ENCODE data around the gene NUDT2. TPM values are rescaled to one million over a fixed set of nuclear protein-coding genes. Genes with fewer than 3 reads are reported as not detected.
A peak's percentile ranks its signal among the peaks of the same experiment; 100 is the strongest.

The NUDT2 gene
- total RNA-seq, 2 experiments from 2014 or later, result 4.5 to 7.2 TPM

DNA sequence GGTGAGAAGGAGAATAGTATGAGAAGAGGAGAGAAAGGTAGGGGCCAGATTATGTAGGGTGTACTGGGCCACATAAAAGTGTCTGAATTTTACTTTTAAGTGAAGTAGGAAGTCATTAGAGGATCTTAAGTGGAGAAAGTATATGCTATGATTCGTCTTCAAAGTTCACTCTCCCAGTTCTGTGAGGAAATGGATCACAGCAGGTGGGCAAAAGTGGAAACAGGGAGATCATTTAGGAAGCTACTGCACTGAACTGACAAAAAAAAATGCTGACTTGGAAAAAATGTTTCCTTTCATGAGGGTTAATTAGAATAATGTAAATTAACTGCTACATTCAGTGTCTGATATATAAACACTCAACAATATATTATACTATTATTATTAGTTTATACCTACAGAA is 2.7 kb upstream of the NUDT2 start:
- Mint-ChIP-seq H3K36me3 (ENCODE audit: low read depth) (no peaks in the 10 kb centered on the region), H3K27ac (no peak overlapping the region), H3K27me3 (no peaks in the 10 kb centered on the region), H3K4me1 (ENCODE audit: low read depth) (peaks cover 33% of the 10 kb centered on the region), H3K4me3 (no peak overlapping the region), H3K9me3 (no peaks in the 10 kb centered on the region)
- intact Hi-C loops (cut with DNase I, micrococcal nuclease), result loop anchor here in 1 of 2 experiments (2.0 to 10.0 kb wide), 3 partner anchors 69 to 280 kb away; partner anchors contain the start of gene ENHO
- Histone ChIP-seq H3K4me1 (ENCODE audit: insufficient read depth, low read length) (peaks cover 21% of the 10 kb centered on the region), H3K36me3 (ENCODE audit: insufficient read depth, low read length) (no peaks in the 10 kb centered on the region), H3K4me3 (ENCODE audit: low read length) (no peak overlapping the region), H3K27me3 (ENCODE audit: control insufficient read depth in 1 of 2, insufficient read depth in 2 of 2, low read length in 2 of 2) (no peaks in the 10 kb centered on the region), H3K27ac (ENCODE audit: low read depth in 1 of 2, low read length in 2 of 2) (no peak overlapping the region), H3K9me3 (ENCODE audit: control insufficient read depth in 1 of 2, insufficient read depth in 1 of 2, low read length in 2 of 2) (no peaks in the 10 kb centered on the region)
- ATAC-seq (ENCODE audit: poor library complexity) (no peak), DNase-seq (no peak)
- ChIA-PET POLR2A (no interaction called here), CTCF (no interaction called here)
- TF ChIP-seq, protein P1, sequence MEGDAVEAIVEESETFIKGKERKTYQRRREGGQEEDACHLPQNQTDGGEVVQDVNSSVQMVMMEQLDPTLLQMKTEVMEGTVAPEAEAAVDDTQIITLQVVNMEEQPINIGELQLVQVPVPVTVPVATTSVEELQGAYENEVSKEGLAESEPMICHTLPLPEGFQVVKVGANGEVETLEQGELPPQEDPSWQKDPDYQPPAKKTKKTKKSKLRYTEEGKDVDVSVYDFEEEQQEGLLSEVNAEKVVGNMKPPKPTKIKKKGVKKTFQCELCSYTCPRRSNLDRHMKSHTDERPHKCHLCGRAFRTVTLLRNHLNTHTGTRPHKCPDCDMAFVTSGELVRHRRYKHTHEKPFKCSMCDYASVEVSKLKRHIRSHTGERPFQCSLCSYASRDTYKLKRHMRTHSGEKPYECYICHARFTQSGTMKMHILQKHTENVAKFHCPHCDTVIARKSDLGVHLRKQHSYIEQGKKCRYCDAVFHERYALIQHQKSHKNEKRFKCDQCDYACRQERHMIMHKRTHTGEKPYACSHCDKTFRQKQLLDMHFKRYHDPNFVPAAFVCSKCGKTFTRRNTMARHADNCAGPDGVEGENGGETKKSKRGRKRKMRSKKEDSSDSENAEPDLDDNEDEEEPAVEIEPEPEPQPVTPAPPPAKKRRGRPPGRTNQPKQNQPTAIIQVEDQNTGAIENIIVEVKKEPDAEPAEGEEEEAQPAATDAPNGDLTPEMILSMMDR (IDR thresholded peaks at IDR 0.05), result no peak

DNA sequence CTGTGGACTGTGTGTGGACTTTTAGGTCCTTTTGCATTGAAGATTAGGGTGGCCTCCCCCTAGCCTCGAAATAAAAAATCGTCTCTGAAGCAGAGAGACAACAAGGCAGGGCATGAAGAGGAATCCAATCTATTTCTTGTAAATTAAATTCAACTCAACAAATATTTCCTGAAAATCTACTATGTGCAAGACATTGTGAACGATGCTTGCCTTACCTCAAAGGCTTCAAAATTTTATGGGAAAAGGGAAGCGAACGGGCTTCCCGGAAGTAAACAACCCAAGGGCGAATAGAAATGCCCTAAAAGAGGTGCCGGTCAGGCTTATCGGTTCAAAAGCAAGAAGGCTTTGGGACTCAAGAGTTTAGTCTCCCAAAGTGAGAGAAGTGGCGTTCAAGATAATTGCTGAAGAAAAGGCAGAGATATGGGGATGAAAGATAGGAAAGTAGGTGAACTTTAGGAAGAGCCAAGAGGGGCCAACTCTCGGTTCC is 826 bp upstream of the NUDT2 start:
- no peak for ATAC-seq (ENCODE audit: poor library complexity)
- Mint-ChIP-seq H3K27me3 (no peaks in the 10 kb centered on the region), H3K36me3 (ENCODE audit: low read depth) (no peaks in the 10 kb centered on the region), H3K4me1 (ENCODE audit: low read depth) (peaks cover 42% of the 10 kb centered on the region), H3K27ac (peak overlapping the region; percentile 90), H3K9me3 (no peaks in the 10 kb centered on the region), H3K4me3 (peak overlapping the region; percentile 90)
- H3K9me3 ChIP-seq (ENCODE audit: control insufficient read depth in 1 of 2, insufficient read depth in 1 of 2, low read length in 2 of 2), result no peaks in the 10 kb centered on the region
- no peaks in the 10 kb centered on the region for H3K27me3 ChIP-seq (ENCODE audit: control insufficient read depth in 1 of 2, insufficient read depth in 2 of 2, low read length in 2 of 2)
- ChIA-PET CTCF (no interaction called here), POLR2A (interaction anchor here (1.3 kb wide), 1 partner anchor 51 kb away, joined by 3 read pairs; no protein-coding TSS in a partner anchor)
- H3K36me3 ChIP-seq (ENCODE audit: insufficient read depth, low read length), result no peaks in the 10 kb centered on the region
- peak overlapping the region; percentile 25 to 78 for H3K27ac ChIP-seq (ENCODE audit: low read depth in 1 of 2, low read length in 2 of 2)
- no peak for DNase-seq
- TF ChIP-seq, protein P1 (IDR thresholded peaks at IDR 0.05), result no peak
- intact Hi-C loops (cut with DNase I, micrococcal nuclease), result loop anchor here (2.0 to 10.0 kb wide), 7 partner anchors 71 to 280 kb away; partner anchors contain the start of genes DCAF12 (in 1 of the 2), ENHO (in 1 of the 2), UBAP1 (in 1 of the 2) and UBAP2 (in 1 of the 2)
- peaks cover 21% of the 10 kb centered on the region for H3K4me1 ChIP-seq (ENCODE audit: insufficient read depth, low read length)
- peak overlapping the region; percentile 82 for H3K4me3 ChIP-seq (ENCODE audit: low read length)

DNA sequence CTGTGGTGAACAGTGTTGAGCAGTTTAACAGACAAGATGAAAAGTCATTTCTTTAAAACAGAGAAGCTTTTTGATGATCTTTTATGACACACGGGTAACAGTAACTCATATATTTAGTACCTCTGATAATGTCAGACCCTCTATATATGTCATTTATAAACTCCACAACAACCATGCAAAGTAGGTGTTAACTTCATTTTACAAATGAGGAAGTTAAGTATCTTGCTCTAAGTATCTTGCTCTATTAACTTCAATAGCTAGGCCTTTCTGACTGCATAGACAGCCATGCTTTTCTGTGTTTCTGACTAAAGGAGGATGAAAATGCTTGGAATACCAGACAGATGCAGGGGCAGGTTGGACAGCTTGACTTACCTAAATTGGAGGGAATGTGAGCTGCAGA is 1.8 kb downstream of the NUDT2 start:
- Histone ChIP-seq H3K36me3 (ENCODE audit: insufficient read depth, low read length) (peaks cover 2% of the 10 kb centered on the region), H3K4me1 (ENCODE audit: insufficient read depth, low read length) (peaks cover 21% of the 10 kb centered on the region), H3K27me3 (ENCODE audit: control insufficient read depth in 1 of 2, insufficient read depth in 2 of 2, low read length in 2 of 2) (no peaks in the 10 kb centered on the region), H3K4me3 (ENCODE audit: low read length) (no peak overlapping the region), H3K27ac (ENCODE audit: low read depth in 1 of 2, low read length in 2 of 2) (no peak overlapping the region), H3K9me3 (ENCODE audit: control insufficient read depth in 1 of 2, insufficient read depth in 1 of 2, low read length in 2 of 2) (no peaks in the 10 kb centered on the region)
- intact Hi-C loops (cut with DNase I, micrococcal nuclease), result loop anchor here (5.0 kb wide), 2 partner anchors 261 to 281 kb away; partner anchors contain the start of gene RPP25L (in 1 of the 2)
- Mint-ChIP-seq H3K27me3 (no peaks in the 10 kb centered on the region), H3K36me3 (ENCODE audit: low read depth) (peaks cover 10% of the 10 kb centered on the region), H3K4me1 (ENCODE audit: low read depth) (peaks cover 51% of the 10 kb centered on the region), H3K9me3 (no peaks in the 10 kb centered on the region), H3K27ac (no peak overlapping the region), H3K4me3 (peak overlapping the region; percentile 42)
- ChIA-PET POLR2A (interaction anchor here (1.2 kb wide), 1 partner anchor 49 kb away, joined by 10 read pairs; no protein-coding TSS in a partner anchor), CTCF (interaction anchor here (1.0 to 4.0 kb wide), 3 partner anchors 46 to 282 kb away, joined by 3 to 22 read pairs (median 7); partner anchors contain the start of gene MYORG)
- DNase-seq (no peak), ATAC-seq (ENCODE audit: poor library complexity) (no peak)
- TF ChIP-seq, protein P1 (IDR thresholded peaks at IDR 0.05), result no peak
